HFFc6 (cell line): ENCODE data around the gene C6orf89. TPM values are rescaled to one million over a fixed set of nuclear protein-coding genes. Genes with fewer than 3 reads are reported as not detected.
"Not testable (repeated sequence)": the region's sequence is repeated elsewhere in the genome, so short reads cannot be mapped to it uniquely, and the experiment has no call there.

Experiments
- DNase-seq: peaks from one replicate; pipeline ENCODE4 v3.0.0-alpha.2; 2018
- H3K27ac Mint-ChIP-seq: 2 replicates; pipeline ENCODE4 v1.8.0; 2020; ENCODE audit warnings: mild to moderate bottlenecking, mixed read lengths
- H3K27me3 Mint-ChIP-seq: 2 replicates; pipeline ENCODE4 v1.8.0; 2021; ENCODE audit warnings: mild to moderate bottlenecking, moderate library complexity, mixed read lengths; ENCODE audit not compliant: insufficient read depth
- H3K36me3 Mint-ChIP-seq: 2 replicates; pipeline ENCODE4 v1.8.0; 2021; ENCODE audit warnings: low read depth, mixed read lengths
- H3K4me1 Mint-ChIP-seq: 2 replicates; pipeline ENCODE4 v1.8.0; 2020; ENCODE audit warnings: low read depth, mixed read lengths
- H3K4me3 Mint-ChIP-seq: 2 replicates; pipeline ENCODE4 v1.8.0; 2020; ENCODE audit warnings: mild to moderate bottlenecking, moderate library complexity, mixed read lengths
- H3K9me3 Mint-ChIP-seq: 2 replicates; pipeline ENCODE4 v1.8.0; 2020; ENCODE audit warnings: mild to moderate bottlenecking, mixed read lengths
- total RNA-seq, 6 experiments: library from RNA; stranded (reverse); fragmentation: NEBNext Ultra II Directional; extraction: Animal tissue kit (Norgen Biotek cat#: 25700); gene quantifications; 2 replicates in 1 of 6; 3 replicates in 5 of 6; pipeline ENCODE4 v1.2.3, GENCODE V29; 2021
- TF ChIP-seq, protein P1 (sequence below): fragments of 200-600 bp; sonication (generic); IDR thresholded peaks from 2 replicates; pipeline ENCODE4 v1.5.0; 2021; ENCODE audit warnings: antibody characterized with exemption, mild to moderate bottlenecking

Gene C6orf89
- total RNA-seq, 6 experiments from 2014 or later = 71.3 to 89.2 (median 80.8) TPM

DNA sequence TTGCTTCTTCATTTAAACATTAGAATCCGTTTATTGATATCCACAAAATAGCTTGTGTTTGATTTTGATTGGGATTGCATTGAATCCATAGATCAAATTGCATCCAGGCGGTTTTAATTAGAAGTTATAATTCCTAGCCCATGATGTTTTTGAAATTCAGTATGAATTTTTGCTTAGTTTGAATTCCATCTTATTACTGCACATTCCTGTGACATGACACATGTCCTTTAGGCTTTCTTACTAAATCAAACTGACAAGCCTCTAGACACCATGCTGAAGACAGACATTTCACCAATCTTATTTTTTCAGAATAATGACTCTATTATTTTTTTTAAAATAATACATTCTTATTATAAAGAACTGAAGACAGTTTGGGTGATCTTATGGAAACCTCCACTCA lies 47.4 kb downstream of the C6orf89 start:
- Mint-ChIP-seq H3K9me3 (no peaks in the 10 kb centered on the region), H3K27me3 (peaks cover 1% of the 10 kb centered on the region), H3K4me3 (peak overlapping the region; percentile 7), H3K27ac (0 out of 2 replicates have a peak overlapping the region, but pooled peaks have one; percentile 1), H3K36me3 (peaks cover 5% of the 10 kb centered on the region), H3K4me1 (peaks cover 85% of the 10 kb centered on the region)
- TF ChIP-seq, protein P1, sequence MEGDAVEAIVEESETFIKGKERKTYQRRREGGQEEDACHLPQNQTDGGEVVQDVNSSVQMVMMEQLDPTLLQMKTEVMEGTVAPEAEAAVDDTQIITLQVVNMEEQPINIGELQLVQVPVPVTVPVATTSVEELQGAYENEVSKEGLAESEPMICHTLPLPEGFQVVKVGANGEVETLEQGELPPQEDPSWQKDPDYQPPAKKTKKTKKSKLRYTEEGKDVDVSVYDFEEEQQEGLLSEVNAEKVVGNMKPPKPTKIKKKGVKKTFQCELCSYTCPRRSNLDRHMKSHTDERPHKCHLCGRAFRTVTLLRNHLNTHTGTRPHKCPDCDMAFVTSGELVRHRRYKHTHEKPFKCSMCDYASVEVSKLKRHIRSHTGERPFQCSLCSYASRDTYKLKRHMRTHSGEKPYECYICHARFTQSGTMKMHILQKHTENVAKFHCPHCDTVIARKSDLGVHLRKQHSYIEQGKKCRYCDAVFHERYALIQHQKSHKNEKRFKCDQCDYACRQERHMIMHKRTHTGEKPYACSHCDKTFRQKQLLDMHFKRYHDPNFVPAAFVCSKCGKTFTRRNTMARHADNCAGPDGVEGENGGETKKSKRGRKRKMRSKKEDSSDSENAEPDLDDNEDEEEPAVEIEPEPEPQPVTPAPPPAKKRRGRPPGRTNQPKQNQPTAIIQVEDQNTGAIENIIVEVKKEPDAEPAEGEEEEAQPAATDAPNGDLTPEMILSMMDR = no peak
- DNase-seq = peak; percentile 26

DNA sequence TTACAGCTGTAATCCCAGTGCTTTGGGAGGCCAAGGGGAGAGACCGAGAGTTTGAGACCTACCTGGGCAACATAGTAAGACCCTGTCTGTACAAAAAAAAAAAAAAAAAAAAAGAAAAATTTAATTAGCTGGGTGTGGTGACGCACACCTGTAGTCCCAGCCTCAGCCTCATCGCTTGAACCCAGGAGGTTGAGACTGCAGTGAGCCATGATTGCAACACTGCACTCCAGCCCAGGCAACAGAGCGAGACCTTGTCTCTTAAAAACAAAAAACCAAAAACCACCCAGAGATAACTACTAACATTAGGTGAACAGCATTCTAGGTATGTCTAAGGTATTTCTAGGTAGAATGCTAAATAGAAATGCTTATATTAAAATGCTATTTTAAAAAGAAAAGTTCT lies 47.8 kb downstream of the C6orf89 start:
- H3K9me3 Mint-ChIP-seq = no peaks in the 10 kb centered on the region
- TF ChIP-seq, protein P1 = no peak
- H3K27me3 Mint-ChIP-seq = peaks cover 1% of the 10 kb centered on the region
- H3K4me3 Mint-ChIP-seq = no peak overlapping the region
- H3K27ac Mint-ChIP-seq = no peak overlapping the region
- H3K4me1 Mint-ChIP-seq = peaks cover 89% of the 10 kb centered on the region
- DNase-seq = no peak
- H3K36me3 Mint-ChIP-seq = peaks cover 5% of the 10 kb centered on the region

DNA sequence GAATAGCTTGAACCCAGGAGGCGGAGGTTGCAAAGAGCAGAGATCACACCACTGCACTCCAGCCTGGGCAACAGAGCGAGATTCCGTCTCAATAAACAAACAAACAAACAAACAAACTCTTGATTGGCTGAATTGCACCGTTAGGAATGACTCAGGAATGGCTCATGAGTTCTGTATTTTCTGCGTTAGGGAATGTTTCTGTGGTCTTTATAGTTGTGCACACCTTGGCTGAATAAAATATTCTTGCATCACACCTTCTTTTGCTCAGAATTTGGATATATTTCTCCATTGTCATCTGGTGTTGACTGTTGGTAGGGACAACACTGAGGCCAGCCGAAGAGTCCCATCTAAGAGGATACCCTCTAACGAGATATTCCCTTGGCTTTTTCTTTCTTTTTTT lies 49.1 kb downstream of the C6orf89 start:
- H3K27me3 Mint-ChIP-seq = no peaks in the 10 kb centered on the region; the same call in 1 of the 2 replicates
- H3K4me1 Mint-ChIP-seq = peaks cover 89% of the 10 kb centered on the region
- peaks cover 5% of the 10 kb centered on the region for H3K36me3 Mint-ChIP-seq
- no peak overlapping the region for H3K4me3 Mint-ChIP-seq
- H3K9me3 Mint-ChIP-seq = no peaks in the 10 kb centered on the region
- no peak for DNase-seq
- TF ChIP-seq, protein P1 = no peak
- H3K27ac Mint-ChIP-seq = no peak overlapping the region

DNA sequence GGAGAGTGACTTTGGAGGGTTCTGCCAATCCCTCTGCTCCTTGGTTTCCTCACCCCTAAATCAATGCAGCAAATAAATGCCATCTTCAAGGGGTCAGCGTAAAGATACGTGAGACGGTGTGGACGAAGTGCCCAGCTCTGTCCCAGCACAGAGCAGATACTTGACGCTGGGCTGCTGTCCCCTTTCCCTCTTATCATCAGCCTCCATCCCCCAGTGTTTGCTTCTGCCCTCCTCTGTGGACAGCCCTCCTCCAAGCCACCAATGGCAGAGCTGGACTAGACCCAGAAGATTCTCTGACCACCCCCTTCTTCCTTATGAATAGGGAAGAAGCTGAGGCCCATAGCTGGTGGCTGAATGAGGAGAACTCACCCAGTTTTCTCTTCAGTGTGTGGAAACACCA lies 51.1 kb downstream of the C6orf89 start:
- Mint-ChIP-seq H3K4me1 (peaks cover 74% of the 10 kb centered on the region), H3K27me3 (no peaks in the 10 kb centered on the region; the same call in 1 of the 2 replicates), H3K27ac (peak overlapping the region; percentile 14), H3K9me3 (no peaks in the 10 kb centered on the region), H3K4me3 (no peak overlapping the region), H3K36me3 (peaks cover 5% of the 10 kb centered on the region)
- no peak for DNase-seq
- TF ChIP-seq, protein P1 = no peak

DNA sequence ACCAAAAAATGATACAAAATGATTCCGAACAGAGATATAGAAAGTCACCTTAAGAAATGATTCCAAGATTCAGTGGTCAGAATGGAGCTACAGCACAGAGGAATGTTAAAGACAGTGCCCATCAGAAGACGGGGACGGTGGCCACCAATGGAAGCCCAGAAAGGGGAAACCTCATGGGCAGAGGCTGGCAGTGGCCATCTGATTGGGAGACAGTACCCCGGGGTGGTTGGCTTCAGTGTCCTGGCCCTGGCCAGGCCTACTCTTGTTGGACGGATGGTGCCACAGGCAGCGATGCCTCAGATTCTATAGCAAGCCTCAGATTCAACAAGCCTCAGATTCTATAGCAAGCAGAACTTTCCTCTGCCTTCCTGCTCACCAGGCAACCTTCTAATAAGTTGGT lies 52.1 kb downstream of the C6orf89 start:
- Mint-ChIP-seq H3K27ac (peak overlapping the region; percentile 60), H3K4me1 (peaks cover 70% of the 10 kb centered on the region), H3K4me3 (no peak overlapping the region), H3K27me3 (no peaks in the 10 kb centered on the region; the same call in 1 of the 2 replicates), H3K36me3 (peaks cover 2% of the 10 kb centered on the region), H3K9me3 (no peaks in the 10 kb centered on the region)
- TF ChIP-seq, protein P1 = no peak
- DNase-seq = no peak

DNA sequence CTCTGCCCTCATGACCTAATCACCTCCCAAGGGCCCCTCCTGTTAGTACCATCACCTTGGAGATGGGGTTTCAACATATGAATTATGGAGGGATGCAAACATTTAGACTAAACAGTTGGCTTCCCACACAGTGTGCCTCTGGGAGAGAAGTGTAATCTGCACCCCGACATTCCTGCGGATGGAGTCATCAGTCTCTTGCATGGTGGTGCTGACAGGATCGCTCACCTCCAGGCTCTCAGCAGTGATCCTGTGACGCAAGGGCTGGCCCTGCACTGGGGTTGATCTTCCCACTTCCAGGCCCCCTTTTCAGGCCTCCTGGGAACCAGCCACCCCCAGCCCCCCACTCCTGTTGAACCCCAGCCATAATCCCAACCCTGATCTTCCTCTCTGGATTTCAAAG lies 52.8 kb downstream of the C6orf89 start:
- TF ChIP-seq, protein P1 = no peak
- H3K9me3 Mint-ChIP-seq = no peaks in the 10 kb centered on the region
- peaks cover 64% of the 10 kb centered on the region for H3K4me1 Mint-ChIP-seq
- H3K27ac Mint-ChIP-seq = peak overlapping the region; percentile 60
- H3K4me3 Mint-ChIP-seq = peak overlapping the region; percentile 22; the same call in 1 of the 2 replicates
- peak; percentile 74 for DNase-seq
- H3K27me3 Mint-ChIP-seq = peaks cover 1% of the 10 kb centered on the region
- H3K36me3 Mint-ChIP-seq = no peaks in the 10 kb centered on the region

DNA sequence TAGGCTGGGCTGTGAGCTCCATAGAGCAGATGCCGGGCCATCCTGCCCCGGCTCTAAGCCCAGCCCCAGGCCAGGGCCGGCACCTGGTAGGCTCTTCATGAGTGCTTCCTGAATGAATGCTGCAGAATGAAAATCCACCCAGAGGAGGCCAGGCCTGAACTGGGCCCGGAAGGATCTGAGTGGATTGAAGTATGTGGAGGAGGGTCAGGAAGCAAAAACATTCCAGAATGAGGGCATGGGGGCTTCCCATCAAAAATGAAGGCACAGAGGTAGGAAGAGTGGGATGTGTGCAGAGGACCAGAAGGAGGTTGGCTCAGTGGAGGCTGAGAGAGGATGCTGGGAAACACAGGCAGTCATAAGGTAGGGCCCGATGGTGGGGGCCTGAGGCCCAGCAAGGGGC lies 53.3 kb downstream of the C6orf89 start:
- not testable (repeated sequence) for H3K4me3 Mint-ChIP-seq, H3K36me3 Mint-ChIP-seq, DNase-seq, H3K27me3 Mint-ChIP-seq, H3K9me3 Mint-ChIP-seq
- Mint-ChIP-seq H3K4me1 (peaks cover 59% of the 10 kb centered on the region), H3K27ac (peak overlapping the region; percentile 60)
